Measurements from ENCODE around the gene RPRML. TPM values are rescaled to one million over a fixed set of nuclear protein-coding genes. Genes with fewer than 3 reads are reported as not detected.
"Not testable (repeated sequence)": the region's sequence is repeated elsewhere in the genome, so short reads cannot be mapped to it uniquely, and the experiment has no call there.

RPRML gene
- total RNA-seq, 1 experiment from 2014 or later: 0.11 TPM

- no peaks in the 10 kb centered on the region for H3K9me3 ChIP-seq (ENCODE audit: low read length)
- ChIA-PET POLR2A (ENCODE audit: unreplicated experiment) (interaction anchor here (0.6 kb wide), 1 partner anchor 12 kb away, joined by 10 read pairs; no protein-coding TSS in a partner anchor), CTCF (no interaction called here)
- no peaks in the 10 kb centered on the region for H3K36me3 ChIP-seq (ENCODE audit: low read depth, low read length)
- H4K20me1 ChIP-seq (ENCODE audit: low read length): no peaks in the 10 kb centered on the region
- DNase-seq (no peak), ATAC-seq (no peak)
- H3K4me3 ChIP-seq (ENCODE audit: low read length): no peak overlapping the region
- H3K9ac ChIP-seq (ENCODE audit: low read length): no peak overlapping the region
- TF ChIP-seq EZH2phosphoT487 (IDR thresholded peaks at IDR 0.05; ENCODE audit: borderline replicate concordance, low read length) (no peak), CTCF (conservative IDR thresholded peaks at IDR 0.05; ENCODE audit: low read depth, low read length) (no peak), EZH2 (IDR thresholded peaks at IDR 0.05; ENCODE audit: low read length, unreplicated experiment) (no peak)
- no peak overlapping the region for H3K27ac ChIP-seq (ENCODE audit: low read length)
- H3K4me2 ChIP-seq (ENCODE audit: low read length): no peak overlapping the region
- H3K4me1 ChIP-seq (ENCODE audit: insufficient read depth, low read length): peaks cover 7% of the 10 kb centered on the region
- H3K79me2 ChIP-seq (ENCODE audit: low read length): no peaks in the 10 kb centered on the region
- peaks cover 11% of the 10 kb centered on the region for H3K27me3 ChIP-seq (ENCODE audit: low read length)
- no peak overlapping the region for H2AFZ ChIP-seq (ENCODE audit: low read length)
- intact Hi-C loops (cut with micrococcal nuclease): no loop called here
- H3F3A ChIP-seq (ENCODE audit: low read length, unreplicated experiment): no peaks in the 10 kb centered on the region
- H3K9me2 ChIP-seq (replicated peaks; ENCODE audit: low read length): no peaks in the 10 kb centered on the region
- BruUV-seq (replicated peaks): no TSS peak
Measured at GRCh38 chr17:46958041-46958591, 20.9 kb downstream of the RPRML start.

GRCh38 chr17:46953191-46953590, 25.9 kb downstream of the RPRML start:
- H3K27me3 ChIP-seq (ENCODE audit: low read length); POLR2A ChIA-PET (ENCODE audit: unreplicated experiment); H3K9me2 ChIP-seq (replicated peaks; ENCODE audit: low read length); H3K79me2 ChIP-seq (ENCODE audit: low read length); H2AFZ ChIP-seq (ENCODE audit: low read length); H3F3A ChIP-seq (ENCODE audit: low read length, unreplicated experiment); H3K27ac ChIP-seq (ENCODE audit: low read length); CTCF ChIA-PET; H3K4me1 ChIP-seq (ENCODE audit: insufficient read depth, low read length); intact Hi-C loops (cut with micrococcal nuclease); H3K9ac ChIP-seq (ENCODE audit: low read length); DNase-seq; H3K9me3 ChIP-seq (ENCODE audit: low read length); H3K4me3 ChIP-seq (ENCODE audit: low read length); ATAC-seq; BruUV-seq (replicated peaks); H4K20me1 ChIP-seq (ENCODE audit: low read length); H3K4me2 ChIP-seq (ENCODE audit: low read length); H3K36me3 ChIP-seq (ENCODE audit: low read depth, low read length): not testable (repeated sequence)

GRCh38 chr17:46952115-46952514, 26.9 kb downstream of the RPRML start:
- intact Hi-C loops (cut with micrococcal nuclease): no loop called here
- H3K4me2 ChIP-seq (ENCODE audit: low read length): no peak overlapping the region
- peaks cover 3% of the 10 kb centered on the region; the same call in 1 of the 2 replicates for H3K4me1 ChIP-seq (ENCODE audit: insufficient read depth, low read length)
- no TSS peak for BruUV-seq (replicated peaks)
- no peaks in the 10 kb centered on the region for H3F3A ChIP-seq (ENCODE audit: low read length, unreplicated experiment)
- H3K27ac ChIP-seq (ENCODE audit: low read length): no peak overlapping the region
- H3K9me3 ChIP-seq (ENCODE audit: low read length): no peaks in the 10 kb centered on the region
- DNase-seq (no peak), ATAC-seq (no peak)
- ChIA-PET POLR2A (ENCODE audit: unreplicated experiment) (interaction anchor here (0.7 kb wide), 1 partner anchor 166 kb away, joined by 3 read pairs; no protein-coding TSS in a partner anchor), CTCF (no interaction called here)
- TF ChIP-seq EZH2phosphoT487 (IDR thresholded peaks at IDR 0.05; ENCODE audit: borderline replicate concordance, low read length): no peak
- no peak for TF ChIP-seq EZH2 (IDR thresholded peaks at IDR 0.05; ENCODE audit: low read length, unreplicated experiment)
- no peak for TF ChIP-seq CTCF (conservative IDR thresholded peaks at IDR 0.05; ENCODE audit: low read depth, low read length)
- H3K79me2 ChIP-seq (ENCODE audit: low read length): no peaks in the 10 kb centered on the region
- no peaks in the 10 kb centered on the region for H4K20me1 ChIP-seq (ENCODE audit: low read length)
- H3K36me3 ChIP-seq (ENCODE audit: low read depth, low read length): no peaks in the 10 kb centered on the region
- no peak overlapping the region for H3K4me3 ChIP-seq (ENCODE audit: low read length)
- no peak overlapping the region for H2AFZ ChIP-seq (ENCODE audit: low read length)
- H3K27me3 ChIP-seq (ENCODE audit: low read length): no peaks in the 10 kb centered on the region
- no peak overlapping the region for H3K9ac ChIP-seq (ENCODE audit: low read length)
- no peaks in the 10 kb centered on the region for H3K9me2 ChIP-seq (replicated peaks; ENCODE audit: low read length)

Measured in PC-3 (cell line).